Fibroblast of pulmonary artery (primary cell): ENCODE results near the gene CAMTA2.
A peak's percentile ranks its signal among the peaks of the same experiment; 100 is the strongest.

Source experiments
- DNase-seq: peaks from one replicate; pipeline ENCODE4 v3.0.0-alpha.2; 2010; ENCODE audit warnings: low read depth
- H3K4me3 ChIP-seq: replicated peaks from 2 replicates; pipeline ENCODE4 v1.5.1; 2011; ENCODE audit warnings: low read depth, mild to moderate bottlenecking, control low read depth, low read length, moderate library complexity
- TF ChIP-seq, protein P1 (sequence below): IDR thresholded peaks from 2 replicates; pipeline ENCODE4 v1.5.1; 2011; ENCODE audit warnings: mild to moderate bottlenecking, control low read depth, low read length, inconsistent platforms; ENCODE audit errors: missing control alignments

The CAMTA2 gene, protein sequence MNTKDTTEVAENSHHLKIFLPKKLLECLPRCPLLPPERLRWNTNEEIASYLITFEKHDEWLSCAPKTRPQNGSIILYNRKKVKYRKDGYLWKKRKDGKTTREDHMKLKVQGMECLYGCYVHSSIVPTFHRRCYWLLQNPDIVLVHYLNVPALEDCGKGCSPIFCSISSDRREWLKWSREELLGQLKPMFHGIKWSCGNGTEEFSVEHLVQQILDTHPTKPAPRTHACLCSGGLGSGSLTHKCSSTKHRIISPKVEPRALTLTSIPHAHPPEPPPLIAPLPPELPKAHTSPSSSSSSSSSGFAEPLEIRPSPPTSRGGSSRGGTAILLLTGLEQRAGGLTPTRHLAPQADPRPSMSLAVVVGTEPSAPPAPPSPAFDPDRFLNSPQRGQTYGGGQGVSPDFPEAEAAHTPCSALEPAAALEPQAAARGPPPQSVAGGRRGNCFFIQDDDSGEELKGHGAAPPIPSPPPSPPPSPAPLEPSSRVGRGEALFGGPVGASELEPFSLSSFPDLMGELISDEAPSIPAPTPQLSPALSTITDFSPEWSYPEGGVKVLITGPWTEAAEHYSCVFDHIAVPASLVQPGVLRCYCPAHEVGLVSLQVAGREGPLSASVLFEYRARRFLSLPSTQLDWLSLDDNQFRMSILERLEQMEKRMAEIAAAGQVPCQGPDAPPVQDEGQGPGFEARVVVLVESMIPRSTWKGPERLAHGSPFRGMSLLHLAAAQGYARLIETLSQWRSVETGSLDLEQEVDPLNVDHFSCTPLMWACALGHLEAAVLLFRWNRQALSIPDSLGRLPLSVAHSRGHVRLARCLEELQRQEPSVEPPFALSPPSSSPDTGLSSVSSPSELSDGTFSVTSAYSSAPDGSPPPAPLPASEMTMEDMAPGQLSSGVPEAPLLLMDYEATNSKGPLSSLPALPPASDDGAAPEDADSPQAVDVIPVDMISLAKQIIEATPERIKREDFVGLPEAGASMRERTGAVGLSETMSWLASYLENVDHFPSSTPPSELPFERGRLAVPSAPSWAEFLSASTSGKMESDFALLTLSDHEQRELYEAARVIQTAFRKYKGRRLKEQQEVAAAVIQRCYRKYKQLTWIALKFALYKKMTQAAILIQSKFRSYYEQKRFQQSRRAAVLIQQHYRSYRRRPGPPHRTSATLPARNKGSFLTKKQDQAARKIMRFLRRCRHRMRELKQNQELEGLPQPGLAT

GRCh38 chr17:4986951-4987766 lies at the start of gene CAMTA2:
Gene CAMTA2 (minus strand): TSS chr17:4987675. CDS start chr17:4986222, 1,453 bp downstream.
- DNase-seq, result peak; percentile 67
- TF ChIP-seq, protein P1, sequence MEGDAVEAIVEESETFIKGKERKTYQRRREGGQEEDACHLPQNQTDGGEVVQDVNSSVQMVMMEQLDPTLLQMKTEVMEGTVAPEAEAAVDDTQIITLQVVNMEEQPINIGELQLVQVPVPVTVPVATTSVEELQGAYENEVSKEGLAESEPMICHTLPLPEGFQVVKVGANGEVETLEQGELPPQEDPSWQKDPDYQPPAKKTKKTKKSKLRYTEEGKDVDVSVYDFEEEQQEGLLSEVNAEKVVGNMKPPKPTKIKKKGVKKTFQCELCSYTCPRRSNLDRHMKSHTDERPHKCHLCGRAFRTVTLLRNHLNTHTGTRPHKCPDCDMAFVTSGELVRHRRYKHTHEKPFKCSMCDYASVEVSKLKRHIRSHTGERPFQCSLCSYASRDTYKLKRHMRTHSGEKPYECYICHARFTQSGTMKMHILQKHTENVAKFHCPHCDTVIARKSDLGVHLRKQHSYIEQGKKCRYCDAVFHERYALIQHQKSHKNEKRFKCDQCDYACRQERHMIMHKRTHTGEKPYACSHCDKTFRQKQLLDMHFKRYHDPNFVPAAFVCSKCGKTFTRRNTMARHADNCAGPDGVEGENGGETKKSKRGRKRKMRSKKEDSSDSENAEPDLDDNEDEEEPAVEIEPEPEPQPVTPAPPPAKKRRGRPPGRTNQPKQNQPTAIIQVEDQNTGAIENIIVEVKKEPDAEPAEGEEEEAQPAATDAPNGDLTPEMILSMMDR, result peak; percentile 23
- H3K4me3 ChIP-seq, result peak within 1 kb of the TSS; percentile 81

DNA sequence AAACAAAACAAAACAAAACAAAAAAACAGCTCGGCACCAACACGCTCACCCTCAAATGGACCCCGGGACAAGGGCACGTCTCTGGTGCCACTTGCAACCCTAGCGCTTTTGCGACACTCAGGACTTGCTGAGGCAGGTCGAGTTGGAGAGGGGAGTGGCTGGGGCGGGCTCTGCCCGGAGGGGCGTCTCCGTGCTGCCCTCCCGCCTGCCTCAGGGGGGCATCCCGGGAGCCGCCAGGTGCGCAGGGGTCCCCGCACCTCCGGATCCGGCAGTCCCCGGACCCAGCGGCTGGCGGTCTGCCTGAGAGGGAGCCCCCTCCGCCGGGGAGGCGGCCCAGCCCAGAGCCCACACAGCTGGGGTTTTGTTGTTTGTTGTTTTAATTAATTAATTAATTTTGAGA lies 47.8 kb upstream of the CAMTA2 start, which contains the start of gene SLC52A1:
TSS of gene SLC52A1 (minus strand) at position 112 of the 400 bp plus-strand sequence. CDS start 820 bp downstream, outside the sequence.
- TF ChIP-seq, protein P1, result no peak
- no peak for DNase-seq
- H3K4me3 ChIP-seq, result peak within 1 kb of the TSS; percentile 12

- H3K4me3 ChIP-seq, result no peak overlapping the region
- TF ChIP-seq, protein P1, result no peak
- DNase-seq, result no peak
These were observed 47.2 kb upstream of the CAMTA2 start for GRCh38 chr17:5034651-5035050.

GRCh38 chr17:5034063-5034462 lies 46.6 kb upstream of the CAMTA2 start:
- no peak overlapping the region for H3K4me3 ChIP-seq
- no peak for DNase-seq
- TF ChIP-seq, protein P1, result no peak

DNA sequence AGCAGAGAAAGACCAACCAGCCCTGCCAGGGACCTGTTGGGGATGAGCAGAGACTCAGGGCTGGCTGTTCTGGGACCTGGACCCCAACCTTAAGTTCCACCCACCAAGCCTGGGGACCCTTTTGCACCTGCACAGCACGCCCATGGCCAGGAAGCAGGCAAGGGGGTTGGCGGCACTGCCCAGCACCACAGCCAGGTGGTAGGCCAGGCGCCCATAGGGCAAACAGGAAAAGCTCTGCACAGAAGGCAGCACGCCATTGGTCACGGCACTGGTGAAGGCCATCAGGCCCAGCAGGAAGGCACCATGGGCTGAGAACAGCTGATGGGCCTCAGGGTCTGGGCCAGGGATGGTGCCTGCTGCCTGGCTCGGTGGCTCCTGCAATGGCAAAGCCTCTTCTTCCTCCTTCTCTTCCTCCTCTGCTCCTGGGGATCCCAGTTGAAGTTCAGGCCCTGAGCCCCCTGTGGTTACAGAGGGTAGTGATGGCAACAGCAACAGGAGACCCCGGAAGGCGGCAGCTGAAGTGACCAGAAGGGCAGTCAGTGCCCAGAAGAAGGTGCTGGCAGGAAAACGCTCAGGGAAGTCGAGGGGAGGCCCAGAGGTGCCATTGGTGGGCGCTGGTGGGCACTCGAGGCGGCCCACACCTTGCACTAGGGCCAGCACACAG lies 46.0 kb upstream of the CAMTA2 start:
- no peak overlapping the region for H3K4me3 ChIP-seq
- TF ChIP-seq, protein P1, result no peak
- no peak for DNase-seq
